Ishikawa (cell line): Measurements from ENCODE around the gene PDIA5.
A peak's percentile ranks its signal among the peaks of the same experiment; 100 is the strongest.

Experiments
- CEBPB ChIP-seq: IDR thresholded peaks from 2 replicates; pipeline ENCODE4 v1.6.1; 2012
- EP300 ChIP-seq: IDR thresholded peaks from 2 replicates; pipeline ENCODE4 v1.6.1; 2012; ENCODE audit warnings: borderline replicate concordance
- FOXM1 ChIP-seq: IDR thresholded peaks from 2 replicates; pipeline ENCODE4 v1.6.1; 2012; ENCODE audit warnings: low read depth, borderline replicate concordance
- RAD21 ChIP-seq: IDR thresholded peaks from 2 replicates; pipeline ENCODE4 v1.6.1; 2012; ENCODE audit warnings: low read depth
- TAF1 ChIP-seq: IDR thresholded peaks from 2 replicates; pipeline ENCODE4 v1.6.1; 2012; ENCODE audit warnings: low read depth, mild to moderate bottlenecking
- ZBTB7A ChIP-seq: IDR thresholded peaks from 2 replicates; pipeline ENCODE4 v1.6.1; 2012; ENCODE audit warnings: low read depth
- TF ChIP-seq, protein P1 (sequence below): IDR thresholded peaks from 2 replicates; pipeline ENCODE4 v1.6.1; 2012; ENCODE audit warnings: low read depth, mild to moderate bottlenecking
- TF ChIP-seq, protein P2 (sequence below): IDR thresholded peaks from 2 replicates; pipeline ENCODE4 v1.6.1; 2012
- TF ChIP-seq, protein P3 (sequence below): IDR thresholded peaks from 2 replicates; pipeline ENCODE4 v1.6.1; 2012

GRCh38 chr3:123194552-123194951 is 127.7 kb downstream of the PDIA5 start:
- TF ChIP-seq, protein P1, sequence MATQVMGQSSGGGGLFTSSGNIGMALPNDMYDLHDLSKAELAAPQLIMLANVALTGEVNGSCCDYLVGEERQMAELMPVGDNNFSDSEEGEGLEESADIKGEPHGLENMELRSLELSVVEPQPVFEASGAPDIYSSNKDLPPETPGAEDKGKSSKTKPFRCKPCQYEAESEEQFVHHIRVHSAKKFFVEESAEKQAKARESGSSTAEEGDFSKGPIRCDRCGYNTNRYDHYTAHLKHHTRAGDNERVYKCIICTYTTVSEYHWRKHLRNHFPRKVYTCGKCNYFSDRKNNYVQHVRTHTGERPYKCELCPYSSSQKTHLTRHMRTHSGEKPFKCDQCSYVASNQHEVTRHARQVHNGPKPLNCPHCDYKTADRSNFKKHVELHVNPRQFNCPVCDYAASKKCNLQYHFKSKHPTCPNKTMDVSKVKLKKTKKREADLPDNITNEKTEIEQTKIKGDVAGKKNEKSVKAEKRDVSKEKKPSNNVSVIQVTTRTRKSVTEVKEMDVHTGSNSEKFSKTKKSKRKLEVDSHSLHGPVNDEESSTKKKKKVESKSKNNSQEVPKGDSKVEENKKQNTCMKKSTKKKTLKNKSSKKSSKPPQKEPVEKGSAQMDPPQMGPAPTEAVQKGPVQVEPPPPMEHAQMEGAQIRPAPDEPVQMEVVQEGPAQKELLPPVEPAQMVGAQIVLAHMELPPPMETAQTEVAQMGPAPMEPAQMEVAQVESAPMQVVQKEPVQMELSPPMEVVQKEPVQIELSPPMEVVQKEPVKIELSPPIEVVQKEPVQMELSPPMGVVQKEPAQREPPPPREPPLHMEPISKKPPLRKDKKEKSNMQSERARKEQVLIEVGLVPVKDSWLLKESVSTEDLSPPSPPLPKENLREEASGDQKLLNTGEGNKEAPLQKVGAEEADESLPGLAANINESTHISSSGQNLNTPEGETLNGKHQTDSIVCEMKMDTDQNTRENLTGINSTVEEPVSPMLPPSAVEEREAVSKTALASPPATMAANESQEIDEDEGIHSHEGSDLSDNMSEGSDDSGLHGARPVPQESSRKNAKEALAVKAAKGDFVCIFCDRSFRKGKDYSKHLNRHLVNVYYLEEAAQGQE, result no peak
- TF ChIP-seq EP300 (no peak), TAF1 (no peak), FOXM1 (no peak), ZBTB7A (no peak), RAD21 (peak; percentile 11; the same call in 1 of the 2 replicates), CEBPB (no peak)
- TF ChIP-seq, protein P2, sequence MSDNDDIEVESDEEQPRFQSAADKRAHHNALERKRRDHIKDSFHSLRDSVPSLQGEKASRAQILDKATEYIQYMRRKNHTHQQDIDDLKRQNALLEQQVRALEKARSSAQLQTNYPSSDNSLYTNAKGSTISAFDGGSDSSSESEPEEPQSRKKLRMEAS, result no peak
- TF ChIP-seq, protein P3, sequence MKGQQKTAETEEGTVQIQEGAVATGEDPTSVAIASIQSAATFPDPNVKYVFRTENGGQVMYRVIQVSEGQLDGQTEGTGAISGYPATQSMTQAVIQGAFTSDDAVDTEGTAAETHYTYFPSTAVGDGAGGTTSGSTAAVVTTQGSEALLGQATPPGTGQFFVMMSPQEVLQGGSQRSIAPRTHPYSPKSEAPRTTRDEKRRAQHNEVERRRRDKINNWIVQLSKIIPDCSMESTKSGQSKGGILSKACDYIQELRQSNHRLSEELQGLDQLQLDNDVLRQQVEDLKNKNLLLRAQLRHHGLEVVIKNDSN, result no peak
